H1 (cell line): ENCODE data around the gene MAPK8. TPM values are rescaled to one million over a fixed set of nuclear protein-coding genes. Genes with fewer than 3 reads are reported as not detected.

ENCODE experiments used
- SAP30 ChIP-seq: fragments of 300-600 bp; sonication (generic); IDR thresholded peaks from 2 replicates; pipeline ENCODE4 v1.7.1; 2012; ENCODE audit warnings: low read length, moderate library complexity, mild to moderate bottlenecking, inconsistent platforms; ENCODE audit not compliant: insufficient read depth, insufficient replicate concordance
- polyA plus RNA-seq, 7 experiments: library from polyadenylated mRNA; depleted of rRNA in 3 of 7; stranded (reverse) in 5 of 7; unstranded in 2 of 7; fragments of >200 nt in 5 of 7; fragments of 200-250 nt in 2 of 7; gene quantifications; 1 replicate in 5 of 7; 2 replicates in 1 of 7; 4 replicates in 1 of 7; pipeline versions ENCODE4 v1.2.1 to v1.2.3, GENCODE V29; 2011 to 2013; ENCODE audit warnings: missing spikeins in 2 of 7, mixed read lengths in 2 of 7
- total RNA-seq: library from RNA; stranded (reverse); fragmentation: NEBNext Ultra II Directional; extraction: Animal tissue kit (Norgen Biotek cat#: 25700); gene quantifications from 2 replicates; pipeline ENCODE4 v1.2.1, GENCODE V29; 2021

Gene MAPK8
- total and polyA plus RNA-seq, 2 of the 8 experiments (the other 6 are each of a cell fraction or from before 2014, with no cell fraction given): 23.3 to 71.3 TPM

DNA sequence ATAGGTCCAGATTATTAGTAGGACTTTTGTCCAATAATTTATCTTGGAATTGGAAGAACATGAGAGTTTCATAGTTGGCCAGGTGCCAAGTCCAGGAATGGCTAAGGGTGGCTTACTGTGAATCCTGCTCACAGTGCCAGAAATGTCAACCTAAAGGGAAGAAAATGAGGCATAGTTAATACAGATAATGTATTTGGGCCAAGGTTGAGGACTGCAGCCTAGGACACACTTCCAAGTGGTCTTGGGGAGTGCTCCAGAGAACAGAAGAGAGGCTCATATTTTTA lies 78.2 kb downstream of the MAPK8 start (continued):
- TF ChIP-seq SAP30: no peak
